ENCODE data around the gene LMTK3.

DNA sequence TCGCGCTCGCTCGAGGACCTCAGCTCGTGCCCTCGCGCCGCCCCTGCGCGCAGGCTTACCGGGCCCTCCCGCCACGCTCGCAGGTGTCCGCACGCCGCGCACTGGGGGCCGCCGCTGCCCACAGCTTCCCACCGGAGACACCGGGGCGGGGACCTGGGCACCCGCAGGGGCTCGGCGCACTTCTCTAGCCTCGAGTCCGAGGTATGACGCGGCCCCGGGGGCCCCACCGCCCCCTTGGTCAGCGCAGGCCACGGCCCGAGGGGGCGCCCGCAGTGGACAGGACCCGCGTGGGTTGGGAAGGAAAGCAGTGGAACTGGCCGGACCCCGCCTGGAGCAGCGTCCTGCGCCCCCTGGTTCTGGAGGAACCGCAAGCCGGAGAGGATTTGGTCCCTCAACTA, 67.9 kb downstream of the LMTK3 start:
- TF ChIP-seq, protein P1, sequence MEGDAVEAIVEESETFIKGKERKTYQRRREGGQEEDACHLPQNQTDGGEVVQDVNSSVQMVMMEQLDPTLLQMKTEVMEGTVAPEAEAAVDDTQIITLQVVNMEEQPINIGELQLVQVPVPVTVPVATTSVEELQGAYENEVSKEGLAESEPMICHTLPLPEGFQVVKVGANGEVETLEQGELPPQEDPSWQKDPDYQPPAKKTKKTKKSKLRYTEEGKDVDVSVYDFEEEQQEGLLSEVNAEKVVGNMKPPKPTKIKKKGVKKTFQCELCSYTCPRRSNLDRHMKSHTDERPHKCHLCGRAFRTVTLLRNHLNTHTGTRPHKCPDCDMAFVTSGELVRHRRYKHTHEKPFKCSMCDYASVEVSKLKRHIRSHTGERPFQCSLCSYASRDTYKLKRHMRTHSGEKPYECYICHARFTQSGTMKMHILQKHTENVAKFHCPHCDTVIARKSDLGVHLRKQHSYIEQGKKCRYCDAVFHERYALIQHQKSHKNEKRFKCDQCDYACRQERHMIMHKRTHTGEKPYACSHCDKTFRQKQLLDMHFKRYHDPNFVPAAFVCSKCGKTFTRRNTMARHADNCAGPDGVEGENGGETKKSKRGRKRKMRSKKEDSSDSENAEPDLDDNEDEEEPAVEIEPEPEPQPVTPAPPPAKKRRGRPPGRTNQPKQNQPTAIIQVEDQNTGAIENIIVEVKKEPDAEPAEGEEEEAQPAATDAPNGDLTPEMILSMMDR (IDR thresholded peaks at IDR 0.05) = no peak
- no peak for TF ChIP-seq POLR2A (IDR thresholded peaks at IDR 0.05)
